ENCODE results near the gene RPS3. TPM values are rescaled to one million over a fixed set of nuclear protein-coding genes. Genes with fewer than 3 reads are reported as not detected.

Gene RPS3
- total and polyA plus RNA-seq, 2 donors (not counting 1 experiment from before 2014, with no cell fraction given): 3,389 to 3,642 TPM

- intact Hi-C loops (cut with micrococcal nuclease): loop anchor here (2.0 kb wide), 1 partner anchor 30 kb away; no protein-coding TSS in a partner anchor
- Mint-ChIP-seq H3K9me3 (ENCODE audit: insufficient read depth) (no peaks in the 10 kb centered on the region), H3K4me1 (peaks cover 26% of the 10 kb centered on the region), H3K27me3 (peaks cover 48% of the 10 kb centered on the region), H3K27ac (peak overlapping the region; percentile 71), H3K4me3 (peak overlapping the region; percentile 85)
- H3K4me3 ChIP-seq (ENCODE audit: control extremely low read depth in 1 of 5, extremely low read depth in 1 of 5, insufficient read depth in 1 of 5, low read depth in 2 of 5, low read length in 4 of 5): peak overlapping the region in 3 of 5 experiments; percentile 41 to 56 (median 43)
- DNase-seq (no peak), ATAC-seq (ENCODE audit: low read depth) (no peak)
- no peak overlapping the region for H3K27ac ChIP-seq (ENCODE audit: low read length in 2 of 2)
- ChIA-PET CTCF (interaction anchor here (1.2 to 1.6 kb wide), 5 partner anchors 9 to 101 kb away, joined by 3 to 5 read pairs (median 4); no protein-coding TSS in a partner anchor), POLR2A (no interaction called here)
- peaks cover 0 to 11% (median 0%) of the 10 kb centered on the region in 3 donors for H3K9me3 ChIP-seq (ENCODE audit: control extremely low read depth in 1 of 3, control insufficient read depth in 2 of 3, insufficient read depth in 1 of 3, low read length in 2 of 3)
- H3K27me3 ChIP-seq (replicated peaks in 1 of 4; ENCODE audit: control extremely low read depth in 1 of 4, control insufficient read depth in 3 of 4, insufficient read depth in 4 of 4, low read length in 3 of 4): peaks cover 0 to 66% (median 28%) of the 10 kb centered on the region in 4 experiments
- peak overlapping the region; percentile 47 for H3K9ac ChIP-seq (ENCODE audit: low read length)
- peaks cover 22 to 28% of the 10 kb centered on the region in 2 donors for H3K4me1 ChIP-seq (ENCODE audit: control insufficient read depth in 2 of 2, insufficient read depth in 2 of 2, low read length in 2 of 2)
- H3K79me2 ChIP-seq (ENCODE audit: control insufficient read depth, insufficient read depth, low read length): no peaks in the 10 kb centered on the region
- H4K20me1 ChIP-seq (ENCODE audit: control insufficient read depth, insufficient read depth, low read length, poor library complexity, severe bottlenecking): no peaks in the 10 kb centered on the region
- H2AFZ ChIP-seq (ENCODE audit: insufficient read depth, low read depth, low read length, poor library complexity, severe bottlenecking): peak overlapping the region; percentile 37
- TF ChIP-seq EZH2 (IDR thresholded peaks at IDR 0.05; ENCODE audit: borderline replicate concordance, insufficient read depth, low read depth, low read length, poor library complexity, severe bottlenecking): no peak
- TF ChIP-seq CTCF (IDR thresholded peaks at IDR 0.05): no peak
- WGBS (ENCODE audit: insufficient coverage): 37% methylated on average over 27 of the region's 32 CpGs
- peak overlapping the region; percentile 80 for H3K4me2 ChIP-seq (replicated peaks; ENCODE audit: low read depth, low read length, poor library complexity, severe bottlenecking)
- no peaks in the 10 kb centered on the region for H3K36me3 ChIP-seq (replicated peaks in 1 of 2; ENCODE audit: control extremely low read depth in 1 of 2, control insufficient read depth in 1 of 2, extremely low read depth in 1 of 2, insufficient read depth in 2 of 2, low read length in 1 of 2)
Observed at GRCh38 chr11:75430714-75431532, 31.6 kb downstream of the RPS3 start.
